AG04450 (cell line): Measurements from ENCODE around the gene PIP5KL1. TPM values are rescaled to one million over a fixed set of nuclear protein-coding genes. Genes with fewer than 3 reads are reported as not detected.

Experiments
- CTCF ChIA-PET: fragments of 300-600, 350-600 bp; formaldehyde crosslinking; extraction: SDS; loops from one replicate; lab custom pipeline; 2022; ENCODE audit warnings: antibody characterized with exemption, inconsistent platforms; lab: Charles Lee
- POLR2A ChIA-PET: fragments of 350-600 bp; formaldehyde crosslinking; extraction: SDS; loops from one replicate; lab custom pipeline; 2021; ENCODE audit warnings: antibody characterized with exemption, inconsistent platforms; lab: Yijun Ruan, JAX
- DNase-seq: peaks from one replicate; pipeline ENCODE4 v3.0.0-alpha.2; 2011; ENCODE audit warnings: low read depth, low spot score
- H3K27ac ChIP-seq: one replicate; pipeline ENCODE4 v1.5.1; 2012; ENCODE audit warnings: low read depth, low read length, control low read depth
- H3K27me3 ChIP-seq: one replicate; pipeline ENCODE4 v1.6.0; 2012; ENCODE audit warnings: low read length; ENCODE audit not compliant: control insufficient read depth, insufficient read depth
- H3K4me3 ChIP-seq: 2 replicates; pipeline ENCODE4 v1.5.1; 2011; ENCODE audit warnings: mild to moderate bottlenecking, low read depth, low read length, control low read depth
- H3K9me3 ChIP-seq: 2 replicates; pipeline ENCODE4 v1.5.1; 2012; ENCODE audit warnings: low read length; ENCODE audit not compliant: control insufficient read depth, insufficient read depth
- CTCF ChIP-seq: IDR thresholded peaks from 2 replicates; pipeline ENCODE4 v1.5.1; 2011; ENCODE audit warnings: low read depth, low read length, control low read depth, inconsistent platforms
- polyA minus RNA-seq: library from RNA; depleted of rRNA, polyadenylated mRNA; stranded (reverse); fragments of >200 nt; gene quantifications from 2 replicates; pipeline ENCODE4 v1.2.3, GENCODE V29; 2011; rRNA and poly(A)+ RNA removed
- polyA plus RNA-seq: library from polyadenylated mRNA; depleted of rRNA; stranded (reverse); fragments of >200 nt; gene quantifications from 2 replicates; pipeline ENCODE4 v1.2.3, GENCODE V29; 2011; rRNA removed

The PIP5KL1 gene, protein sequence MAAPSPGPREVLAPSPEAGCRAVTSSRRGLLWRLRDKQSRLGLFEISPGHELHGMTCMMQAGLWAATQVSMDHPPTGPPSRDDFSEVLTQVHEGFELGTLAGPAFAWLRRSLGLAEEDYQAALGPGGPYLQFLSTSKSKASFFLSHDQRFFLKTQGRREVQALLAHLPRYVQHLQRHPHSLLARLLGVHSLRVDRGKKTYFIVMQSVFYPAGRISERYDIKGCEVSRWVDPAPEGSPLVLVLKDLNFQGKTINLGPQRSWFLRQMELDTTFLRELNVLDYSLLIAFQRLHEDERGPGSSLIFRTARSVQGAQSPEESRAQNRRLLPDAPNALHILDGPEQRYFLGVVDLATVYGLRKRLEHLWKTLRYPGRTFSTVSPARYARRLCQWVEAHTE
- polyA plus RNA-seq (1.2 TPM in 2 replicates), polyA minus RNA-seq (1.2 and 1.3 TPM in 2 replicates)

GRCh38 chr9:127930231-127931091 is at the start of gene PIP5KL1:
PIP5KL1 (minus strand) TSS chr9:127930777; CDS start chr9:127930752, 25 bp downstream.
- no peaks in the 10 kb centered on the region for H3K27me3 ChIP-seq
- TF ChIP-seq CTCF = peak; percentile 37
- ChIA-PET CTCF (interaction anchor here (0.7 to 1.2 kb wide), 5 partner anchors 9 to 189 kb away, joined by 3 to 8 read pairs (median 4); no protein-coding TSS in a partner anchor), POLR2A (interaction anchor here (0.6 kb wide), 1 partner anchor 139 kb away, joined by 3 read pairs; no protein-coding TSS in a partner anchor)
- no peaks in the 10 kb centered on the region; the same call in 1 of the 2 replicates for H3K9me3 ChIP-seq
- DNase-seq = no peak
- H3K27ac ChIP-seq = peak within 1 kb of the TSS; percentile 90
- peak within 1 kb of the TSS; percentile 65 for H3K4me3 ChIP-seq

DNA sequence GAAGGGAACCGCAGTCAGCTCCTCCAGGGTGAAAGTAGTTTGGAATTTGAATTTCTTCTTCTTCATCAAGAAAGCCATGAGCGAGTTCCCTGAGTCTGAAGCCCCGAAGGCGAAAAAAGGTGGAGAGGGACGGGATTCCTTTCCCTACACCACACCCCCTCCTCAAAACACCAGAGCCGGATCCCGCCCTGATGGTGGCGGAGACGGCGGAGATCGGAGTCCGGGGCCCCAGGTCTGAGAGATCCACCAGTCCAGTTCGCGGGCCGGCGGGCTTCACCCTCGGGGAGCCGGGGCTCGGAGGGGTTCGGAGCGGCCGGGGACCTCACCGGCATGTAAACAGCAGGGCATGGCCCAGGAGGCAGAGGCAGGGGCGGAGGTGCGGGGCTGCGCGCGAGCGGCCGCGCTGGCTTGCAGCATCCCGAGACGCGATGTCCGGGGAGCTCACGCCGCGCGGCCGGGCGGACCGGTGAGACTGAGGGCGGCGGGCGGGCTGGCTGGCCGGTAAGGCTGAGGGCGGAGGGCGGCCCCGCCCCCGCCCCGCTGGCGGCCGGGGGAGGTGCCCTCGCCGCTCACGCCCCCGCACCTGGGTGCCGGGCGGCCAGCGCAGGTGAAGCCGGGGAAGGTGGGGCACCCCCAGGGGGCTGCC is 49.6 kb upstream of the PIP5KL1 start:
- Histone ChIP-seq H3K9me3 (no peaks in the 10 kb centered on the region; the same call in 1 of the 2 replicates), H3K27me3 (no peaks in the 10 kb centered on the region), H3K4me3 (peak overlapping the region; percentile 83), H3K27ac (peak overlapping the region; percentile 21)
- DNase-seq = no peak
- TF ChIP-seq CTCF = no peak
- ChIA-PET POLR2A (interaction anchor here (0.6 to 3.3 kb wide), 9 partner anchors 10 to 119 kb away, joined by 3 to 8 read pairs (median 3); no protein-coding TSS in a partner anchor), CTCF (interaction anchor here (1.2 to 1.5 kb wide), 3 partner anchors 36 to 138 kb away, joined by 3 to 7 read pairs (median 4); no protein-coding TSS in a partner anchor)

DNA sequence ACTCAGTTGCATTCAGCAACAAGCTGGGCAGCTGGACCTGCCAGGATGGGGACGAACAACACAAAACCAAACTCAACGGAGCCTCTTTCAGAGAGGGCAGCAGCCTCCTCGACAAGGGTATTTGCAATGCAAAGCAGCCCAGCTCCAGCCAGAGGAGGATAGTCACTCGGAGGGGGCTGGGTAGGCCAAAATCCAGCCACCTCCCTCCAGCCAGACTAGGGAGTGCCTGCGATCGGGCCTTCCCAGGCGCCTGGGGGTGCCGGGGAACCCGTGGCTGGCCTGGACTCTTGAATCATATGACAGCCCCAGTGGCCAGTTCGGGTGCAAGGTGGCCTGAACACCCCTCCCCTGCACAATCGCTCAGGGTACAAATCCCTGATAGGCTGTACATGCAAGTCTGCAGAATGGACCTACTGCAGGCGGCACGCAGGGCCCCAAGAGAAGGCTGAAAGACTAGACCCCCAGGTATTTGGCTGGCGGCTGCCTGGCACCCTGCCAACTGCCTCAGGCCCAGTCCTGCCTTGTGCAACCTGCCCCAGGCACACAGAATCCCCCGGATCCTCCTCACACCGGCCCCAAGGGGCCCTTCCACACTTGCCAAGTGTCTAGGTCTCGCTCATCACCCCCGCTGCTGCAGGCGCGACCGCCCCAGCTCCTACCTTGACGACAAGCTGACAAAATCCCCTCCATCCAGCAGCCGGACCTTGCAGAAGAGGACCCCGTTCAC is 48.9 kb upstream of the PIP5KL1 start:
- Histone ChIP-seq H3K4me3 (peak overlapping the region; percentile 83), H3K27ac (peak overlapping the region; percentile 21), H3K27me3 (no peaks in the 10 kb centered on the region), H3K9me3 (no peaks in the 10 kb centered on the region; the same call in 1 of the 2 replicates)
- CTCF ChIA-PET = interaction anchor here (1.5 kb wide), 2 partner anchors 36 to 37 kb away, joined by 4 to 5 read pairs; no protein-coding TSS in a partner anchor
- no peak for TF ChIP-seq CTCF
- POLR2A ChIA-PET = interaction anchor here (0.6 to 3.3 kb wide), 6 partner anchors 11 to 119 kb away, joined by 3 to 8 read pairs (median 3); no protein-coding TSS in a partner anchor
- DNase-seq = no peak

DNA sequence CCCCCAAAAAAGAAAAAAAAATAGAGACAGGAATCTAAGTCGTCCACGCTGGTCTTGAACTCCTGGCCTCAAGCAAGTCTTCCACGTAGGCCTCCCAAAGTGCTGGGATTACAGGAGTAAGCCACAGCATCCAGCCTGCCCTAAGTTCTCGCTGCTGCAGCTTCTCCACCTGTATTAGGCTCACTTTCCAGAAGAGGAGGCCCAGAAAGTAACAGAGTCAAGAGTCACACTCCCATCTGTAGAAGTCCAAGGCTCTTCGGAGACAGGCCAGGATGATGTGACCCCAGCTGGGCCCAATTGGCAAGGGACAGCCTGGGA is 48.4 kb upstream of the PIP5KL1 start:
- H3K27me3 ChIP-seq = no peaks in the 10 kb centered on the region
- peak overlapping the region; percentile 83 for H3K4me3 ChIP-seq
- ChIA-PET CTCF (interaction anchor here (1.5 kb wide), 2 partner anchors 35 to 36 kb away, joined by 4 to 5 read pairs; no protein-coding TSS in a partner anchor), POLR2A (interaction anchor here (0.6 to 3.3 kb wide), 4 partner anchors 13 to 120 kb away, joined by 3 to 8 read pairs (median 3); no protein-coding TSS in a partner anchor)
- TF ChIP-seq CTCF = no peak
- no peak for DNase-seq
- H3K9me3 ChIP-seq = no peaks in the 10 kb centered on the region; the same call in 1 of the 2 replicates
- H3K27ac ChIP-seq = peak overlapping the region; percentile 21
